ENCODE results near the gene RDH12. TPM values are rescaled to one million over a fixed set of nuclear protein-coding genes. Genes with fewer than 3 reads are reported as not detected.

The RDH12 gene
- total and polyA plus RNA-seq, 9 of the 15 experiments (the other 6 are each of a cell fraction or from before 2014, with no cell fraction given): 0.03 to 0.29 (median 0.07) TPM; not detected in 2

- TF ChIP-seq ZBTB40 (IDR thresholded peaks at IDR 0.05): peak; percentile 67
- TF ChIP-seq ZBTB40 (CRISPR knock-in tag; IDR thresholded peaks at IDR 0.05): no peak
- TF ChIP-seq ELF1 (tag; IDR thresholded peaks at IDR 0.05): peak; percentile 84
- no peak for TF ChIP-seq U2AF1 (optimal IDR thresholded peaks at IDR 0.05; ENCODE audit: low read depth, low read length)
- TF ChIP-seq, protein P1, sequence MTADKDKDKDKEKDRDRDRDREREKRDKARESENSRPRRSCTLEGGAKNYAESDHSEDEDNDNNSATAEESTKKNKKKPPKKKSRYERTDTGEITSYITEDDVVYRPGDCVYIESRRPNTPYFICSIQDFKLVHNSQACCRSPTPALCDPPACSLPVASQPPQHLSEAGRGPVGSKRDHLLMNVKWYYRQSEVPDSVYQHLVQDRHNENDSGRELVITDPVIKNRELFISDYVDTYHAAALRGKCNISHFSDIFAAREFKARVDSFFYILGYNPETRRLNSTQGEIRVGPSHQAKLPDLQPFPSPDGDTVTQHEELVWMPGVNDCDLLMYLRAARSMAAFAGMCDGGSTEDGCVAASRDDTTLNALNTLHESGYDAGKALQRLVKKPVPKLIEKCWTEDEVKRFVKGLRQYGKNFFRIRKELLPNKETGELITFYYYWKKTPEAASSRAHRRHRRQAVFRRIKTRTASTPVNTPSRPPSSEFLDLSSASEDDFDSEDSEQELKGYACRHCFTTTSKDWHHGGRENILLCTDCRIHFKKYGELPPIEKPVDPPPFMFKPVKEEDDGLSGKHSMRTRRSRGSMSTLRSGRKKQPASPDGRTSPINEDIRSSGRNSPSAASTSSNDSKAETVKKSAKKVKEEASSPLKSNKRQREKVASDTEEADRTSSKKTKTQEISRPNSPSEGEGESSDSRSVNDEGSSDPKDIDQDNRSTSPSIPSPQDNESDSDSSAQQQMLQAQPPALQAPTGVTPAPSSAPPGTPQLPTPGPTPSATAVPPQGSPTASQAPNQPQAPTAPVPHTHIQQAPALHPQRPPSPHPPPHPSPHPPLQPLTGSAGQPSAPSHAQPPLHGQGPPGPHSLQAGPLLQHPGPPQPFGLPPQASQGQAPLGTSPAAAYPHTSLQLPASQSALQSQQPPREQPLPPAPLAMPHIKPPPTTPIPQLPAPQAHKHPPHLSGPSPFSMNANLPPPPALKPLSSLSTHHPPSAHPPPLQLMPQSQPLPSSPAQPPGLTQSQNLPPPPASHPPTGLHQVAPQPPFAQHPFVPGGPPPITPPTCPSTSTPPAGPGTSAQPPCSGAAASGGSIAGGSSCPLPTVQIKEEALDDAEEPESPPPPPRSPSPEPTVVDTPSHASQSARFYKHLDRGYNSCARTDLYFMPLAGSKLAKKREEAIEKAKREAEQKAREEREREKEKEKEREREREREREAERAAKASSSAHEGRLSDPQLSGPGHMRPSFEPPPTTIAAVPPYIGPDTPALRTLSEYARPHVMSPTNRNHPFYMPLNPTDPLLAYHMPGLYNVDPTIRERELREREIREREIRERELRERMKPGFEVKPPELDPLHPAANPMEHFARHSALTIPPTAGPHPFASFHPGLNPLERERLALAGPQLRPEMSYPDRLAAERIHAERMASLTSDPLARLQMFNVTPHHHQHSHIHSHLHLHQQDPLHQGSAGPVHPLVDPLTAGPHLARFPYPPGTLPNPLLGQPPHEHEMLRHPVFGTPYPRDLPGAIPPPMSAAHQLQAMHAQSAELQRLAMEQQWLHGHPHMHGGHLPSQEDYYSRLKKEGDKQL (CRISPR knock-in tag; IDR thresholded peaks at IDR 0.05; ENCODE audit: borderline replicate concordance): no peak
- TF ChIP-seq CHD1 (IDR thresholded peaks at IDR 0.05; ENCODE audit: low read length): no peak
- TF ChIP-seq UBTF (IDR thresholded peaks at IDR 0.05; ENCODE audit: borderline replicate concordance in 1 of 2, low read depth in 2 of 2, low read length in 2 of 2): peak in 1 of 2 experiments; percentile 59; a peak in 1 of 4 replicates
- TF ChIP-seq TEAD2 (tag; IDR thresholded peaks at IDR 0.05): no peak
Measured at GRCh38 chr14:67674480-67675218, 27.0 kb upstream of the RDH12 start, which contains the start of gene VTI1B (continued).

Measured in K562 (cell line).